Activated CD8-positive, alpha-beta memory T cell treated with anti-CD3 and anti-CD28 coated beads, Interleukin-2, amount 50 U/mL, for 48 hours (primary cell): ENCODE data around the gene ZBP1.

Experiments used
- DNase-seq: peaks from one replicate; pipeline ENCODE4 v3.0.0-alpha.2; 2020

Gene ZBP1

GRCh38 chr20:57658447-57658832 lies 38.2 kb upstream of the ZBP1 start:
- DNase-seq = no peak

GRCh38 chr20:57657535-57658446 lies 37.6 kb upstream of the ZBP1 start:
- peak; percentile 55 for DNase-seq

DNA sequence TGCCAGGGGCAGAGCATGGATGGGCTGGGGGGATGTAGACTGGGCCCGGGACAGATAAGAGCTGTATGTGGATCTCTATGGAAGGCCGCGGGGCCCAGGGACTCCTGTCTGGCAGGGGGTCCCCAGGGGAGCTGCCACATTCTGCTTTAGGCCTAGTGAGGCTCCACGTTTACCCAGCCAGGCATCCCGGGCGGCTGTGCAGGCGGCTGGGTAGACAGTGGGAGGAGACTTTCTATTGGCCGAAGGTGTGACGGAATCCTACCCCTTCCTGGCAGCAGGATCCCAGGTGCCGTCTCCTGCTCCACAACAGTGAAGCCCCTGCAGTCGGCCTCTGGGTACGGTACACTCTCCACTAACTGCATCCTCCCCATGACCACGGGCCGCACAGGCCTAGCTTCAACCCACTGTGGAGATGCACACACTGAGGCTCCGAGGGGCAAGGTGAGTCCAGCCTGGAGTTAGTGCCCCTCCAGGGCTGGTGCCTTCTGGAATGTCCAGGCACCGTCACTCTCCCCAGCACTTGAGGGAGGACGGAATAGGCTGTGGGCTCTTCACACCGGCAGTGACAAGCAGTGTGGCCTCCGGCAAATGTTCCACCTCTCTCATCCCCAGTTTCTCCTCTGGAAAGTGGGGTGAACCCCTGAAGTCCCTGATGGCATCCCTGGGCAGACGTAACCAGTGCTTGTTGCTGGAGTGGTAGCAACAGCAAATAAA lies 36.8 kb upstream of the ZBP1 start:
- DNase-seq = peak; percentile 47

GRCh38 chr20:57656252-57656820 lies 36.1 kb upstream of the ZBP1 start:
- DNase-seq = peak; percentile 48

- peak; percentile 22 for DNase-seq
Measured at GRCh38 chr20:57655809-57656155, 35.6 kb upstream of the ZBP1 start.

DNA sequence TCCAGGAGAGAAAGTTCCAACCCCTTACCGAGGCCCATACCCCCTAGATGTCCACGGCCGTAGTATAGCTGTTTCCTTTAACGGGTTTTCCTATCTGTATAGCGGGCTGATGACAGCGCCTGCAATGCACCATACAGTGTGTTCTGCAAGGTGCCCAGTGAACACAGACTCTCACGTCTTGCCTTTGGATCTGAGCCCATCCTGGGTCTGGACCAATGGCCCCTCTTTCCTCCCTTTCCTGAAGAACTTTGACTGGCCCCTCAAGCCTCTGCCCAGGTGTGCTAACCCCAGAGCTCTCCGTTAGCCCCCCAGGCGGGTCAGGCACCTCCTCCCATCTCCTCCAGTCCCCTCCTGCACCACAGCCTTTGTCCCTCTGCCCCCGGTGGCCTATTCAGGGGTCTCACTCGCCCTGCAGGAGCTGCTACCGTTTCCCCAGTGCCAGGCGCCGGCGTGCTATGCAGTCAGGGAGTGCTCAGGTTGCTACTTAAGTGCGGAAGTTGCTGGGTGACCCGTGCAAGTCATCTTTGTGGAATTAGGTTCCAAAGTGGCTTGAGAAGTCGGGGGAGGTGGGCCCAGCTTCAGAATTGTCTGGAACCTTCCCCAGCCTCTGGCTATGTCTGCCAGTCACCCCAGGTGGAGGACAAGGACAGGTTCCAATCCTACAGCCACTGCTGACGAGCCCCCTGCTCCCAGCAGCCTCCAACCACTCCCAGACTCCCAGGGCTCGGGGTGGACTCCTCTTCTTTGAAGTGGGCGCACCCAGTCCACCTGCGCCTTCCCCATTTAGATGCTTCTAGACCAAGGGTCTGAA lies 35.0 kb upstream of the ZBP1 start:
- peak; percentile 51 for DNase-seq

- peak; percentile 76 for DNase-seq
Measured at GRCh38 chr20:57654363-57654997, 34.3 kb upstream of the ZBP1 start.

DNA sequence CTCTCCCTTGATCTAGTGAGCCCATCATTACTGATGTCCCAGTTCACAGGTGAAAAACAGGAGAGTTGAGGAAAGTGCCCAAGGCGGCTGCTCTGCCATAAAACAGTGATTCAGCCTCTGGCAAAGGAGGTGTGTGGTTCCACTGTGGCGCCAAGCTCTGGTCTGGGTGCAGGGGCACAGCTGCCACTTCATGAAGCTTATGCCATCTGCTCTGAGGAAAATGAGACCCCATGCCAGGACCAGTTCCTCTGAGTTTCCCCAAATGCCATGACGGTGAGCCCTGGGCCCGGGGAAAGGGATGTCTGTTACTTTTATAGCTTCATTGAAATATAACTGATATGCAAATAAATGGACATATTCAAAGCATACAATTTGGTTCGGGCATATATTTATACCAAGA lies 33.7 kb upstream of the ZBP1 start:
- peak; percentile 46 for DNase-seq

- DNase-seq = peak; percentile 42
Measured at GRCh38 chr20:57653546-57653900, 33.3 kb upstream of the ZBP1 start.

GRCh38 chr20:57652606-57653545 lies 32.6 kb upstream of the ZBP1 start:
- peak; percentile 44 for DNase-seq

GRCh38 chr20:57651881-57652605 lies 31.8 kb upstream of the ZBP1 start:
- peak; percentile 29 for DNase-seq

GRCh38 chr20:57650756-57651483 lies 30.7 kb upstream of the ZBP1 start:
- peak; percentile 26 for DNase-seq

- no peak for DNase-seq
Measured at GRCh38 chr20:57650266-57650665, 30.0 kb upstream of the ZBP1 start.

DNA sequence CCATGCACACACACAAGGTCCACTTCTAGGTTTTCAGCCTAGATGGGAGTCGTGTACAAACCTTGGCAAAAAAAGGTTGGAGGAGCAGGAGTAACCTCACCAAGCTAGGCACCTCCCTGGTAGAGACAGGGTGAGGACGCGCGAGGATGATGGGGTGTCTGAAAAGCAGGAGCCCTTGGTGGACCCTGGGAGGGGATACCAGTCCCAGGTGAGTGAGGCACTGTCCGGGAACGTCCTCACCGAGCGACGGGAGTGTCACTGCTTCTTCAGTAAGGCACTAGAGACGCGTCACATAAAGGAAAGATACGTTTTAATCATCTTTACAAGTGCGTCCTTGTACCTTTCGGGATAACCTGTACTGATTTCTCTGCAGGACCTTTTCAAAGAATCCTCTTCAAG lies 29.4 kb upstream of the ZBP1 start:
- DNase-seq = peak; percentile 26

DNA sequence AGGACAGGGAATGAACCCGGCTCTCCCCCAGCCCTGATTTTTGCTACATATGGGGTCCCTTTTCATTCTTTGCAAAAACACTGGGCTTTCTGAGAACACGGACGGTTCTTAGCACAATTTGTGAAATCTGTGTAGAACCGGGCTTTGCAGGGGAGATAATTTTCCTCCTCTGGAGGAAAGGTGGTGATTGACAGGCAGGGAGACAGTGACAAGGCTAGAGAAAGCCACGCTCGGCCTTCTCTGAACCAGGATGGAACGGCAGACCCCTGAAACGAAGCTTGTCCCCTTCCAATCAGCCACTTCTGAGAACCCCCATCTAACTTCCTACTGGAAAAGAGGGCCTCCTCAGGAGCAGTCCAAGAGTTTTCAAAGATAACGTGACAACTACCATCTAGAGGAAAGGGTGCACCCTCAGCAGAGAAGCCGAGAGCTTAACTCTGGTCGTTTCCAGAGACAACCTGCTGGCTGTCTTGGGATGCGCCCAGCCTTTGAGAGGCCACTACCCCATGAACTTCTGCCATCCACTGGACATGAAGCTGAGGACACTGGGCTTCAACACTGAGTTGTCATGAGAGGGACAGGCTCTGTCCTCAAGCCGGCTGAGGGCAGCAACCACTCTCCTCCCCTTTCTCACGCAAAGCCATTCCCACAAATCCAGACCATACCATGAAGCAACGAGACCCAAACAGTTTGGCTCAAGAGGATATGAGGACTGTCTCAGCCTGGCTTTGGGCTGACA lies 28.8 kb upstream of the ZBP1 start:
- DNase-seq = peak; percentile 45

- peak; percentile 26 for DNase-seq
Measured at GRCh38 chr20:57647933-57648785, 27.9 kb upstream of the ZBP1 start.

- DNase-seq = peak; percentile 32
Measured at GRCh38 chr20:57647006-57647932, 27.0 kb upstream of the ZBP1 start.
